ENCODE measurements around the gene GRWD1. TPM values are rescaled to one million over a fixed set of nuclear protein-coding genes. Genes with fewer than 3 reads are reported as not detected.

Gene GRWD1
- total and polyA plus RNA-seq, 2 of the 4 experiments (the other 2 are of a cell fraction): 22.0 to 22.5 TPM

DNA sequence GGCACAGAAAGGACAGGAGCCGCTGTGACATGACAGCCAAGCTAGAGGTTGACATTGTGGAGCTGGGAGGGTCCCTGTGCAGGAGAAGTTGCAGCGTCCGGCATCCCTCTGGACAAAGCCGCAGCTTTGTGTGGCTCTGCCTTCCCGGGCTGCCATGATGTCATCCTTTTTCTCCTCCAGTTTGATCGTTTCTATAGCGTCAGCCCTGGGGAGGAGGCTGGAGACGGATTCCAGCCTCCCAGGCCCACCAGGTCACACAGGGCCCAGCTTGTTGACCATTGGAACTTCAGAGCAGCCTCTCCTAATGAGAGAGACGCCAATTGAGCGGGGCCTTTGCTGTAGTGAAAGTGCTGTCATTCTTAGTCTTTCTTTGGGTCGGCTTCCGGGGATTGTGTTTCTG lies 5.8 kb downstream of the GRWD1 start:
- H3K14ac ChIP-seq (replicated peaks; ENCODE audit: low read depth, low read length): no peak overlapping the region
- no peak overlapping the region for H3K56ac ChIP-seq (ENCODE audit: extremely low read depth, insufficient read depth, low read length)
- H3K23ac ChIP-seq (ENCODE audit: low read depth, low read length): no peak overlapping the region
- peaks cover under 1% of the 10 kb centered on the region; the same call in 1 of the 2 replicates for H3K4me1 ChIP-seq (ENCODE audit: control insufficient read depth, insufficient read depth, low read length)
- no peak overlapping the region for H2AK9ac ChIP-seq (replicated peaks; ENCODE audit: low read depth, low read length, poor library complexity)
- H3K9ac ChIP-seq (ENCODE audit: low read depth, low read length): no peak overlapping the region
- in situ Hi-C loops (cut with MboI; ENCODE audit: low sequenced_read_pairs): no loop called here
- H4K5ac ChIP-seq (ENCODE audit: low read depth, low read length): no peak overlapping the region
- no peak overlapping the region for H2BK15ac ChIP-seq (ENCODE audit: low read depth, low read length)
- no peak overlapping the region for H2BK5ac ChIP-seq (ENCODE audit: low read depth, low read length, poor library complexity, severe bottlenecking)
- no peak overlapping the region for H3K18ac ChIP-seq (ENCODE audit: low read depth, low read length)
- TF ChIP-seq, protein P1, sequence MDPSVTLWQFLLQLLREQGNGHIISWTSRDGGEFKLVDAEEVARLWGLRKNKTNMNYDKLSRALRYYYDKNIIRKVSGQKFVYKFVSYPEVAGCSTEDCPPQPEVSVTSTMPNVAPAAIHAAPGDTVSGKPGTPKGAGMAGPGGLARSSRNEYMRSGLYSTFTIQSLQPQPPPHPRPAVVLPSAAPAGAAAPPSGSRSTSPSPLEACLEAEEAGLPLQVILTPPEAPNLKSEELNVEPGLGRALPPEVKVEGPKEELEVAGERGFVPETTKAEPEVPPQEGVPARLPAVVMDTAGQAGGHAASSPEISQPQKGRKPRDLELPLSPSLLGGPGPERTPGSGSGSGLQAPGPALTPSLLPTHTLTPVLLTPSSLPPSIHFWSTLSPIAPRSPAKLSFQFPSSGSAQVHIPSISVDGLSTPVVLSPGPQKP (IDR thresholded peaks at IDR 0.05; ENCODE audit: borderline replicate concordance, low read depth, low read length): no peak
- ChIA-PET POLR2A (ENCODE audit: unreplicated experiment) (no interaction called here), CTCF (no interaction called here)
- H2AK5ac ChIP-seq (ENCODE audit: low read depth, low read length): no peak overlapping the region
- H3K4me2 ChIP-seq (ENCODE audit: low read depth, low read length): no peak overlapping the region
- no peak for DNase-seq
- no peak for ATAC-seq (ENCODE audit: low read depth)
- H2BK20ac ChIP-seq (ENCODE audit: low read depth, low read length): no peak overlapping the region
- H3K79me1 ChIP-seq (ENCODE audit: low read depth in 1 of 2, low read length in 2 of 2): peaks cover 8 to 31% of the 10 kb centered on the region in 2 experiments; a peak in 3 of 4 replicates
- H3K27ac ChIP-seq (ENCODE audit: insufficient read depth, low read length): no peak overlapping the region
- no peak overlapping the region for H4K8ac ChIP-seq (ENCODE audit: low read depth in 2 of 2, low read length in 2 of 2)
- BruUV-seq (replicated peaks): no TSS peak
- no peak overlapping the region for H2BK120ac ChIP-seq (ENCODE audit: low read depth, low read length)
- no peaks in the 10 kb centered on the region for H3K9me1 ChIP-seq (ENCODE audit: insufficient read depth, low read length)
- intact Hi-C loops (cut with micrococcal nuclease): no loop called here
- H3K36me3 ChIP-seq (ENCODE audit: control insufficient read depth, insufficient read depth, low read length): peaks cover 55% of the 10 kb centered on the region
- no peak overlapping the region for H4K91ac ChIP-seq (ENCODE audit: insufficient read depth, low read depth, low read length)
- no peaks in the 10 kb centered on the region for H3K9me3 ChIP-seq (ENCODE audit: control insufficient read depth, insufficient read depth, low read length)
- dilution Hi-C loops (cut with HindIII; ENCODE audit: low sequenced_read_pairs, unreplicated experiment): no loop called here
- H3K4me3 ChIP-seq (ENCODE audit: insufficient read depth, low read depth, low read length): no peak overlapping the region
- no peaks in the 10 kb centered on the region for H3K27me3 ChIP-seq (ENCODE audit: control insufficient read depth, insufficient read depth, low read length)
- no peak overlapping the region for H3K4ac ChIP-seq (ENCODE audit: low read depth, low read length)
- H4K20me1 ChIP-seq (ENCODE audit: insufficient read depth, low read length): peaks cover 8% of the 10 kb centered on the region
- WGBS, 2 experiments (ENCODE audit: extremely low coverage in 2 of 2, insufficient read length in 1 of 2): 94% methylated on average over 7 of the region's 12 CpGs; no CpG with 5 or more reads in 1 of the 2 experiments
- H2AFZ ChIP-seq (replicated peaks; ENCODE audit: low read length, poor library complexity): no peak overlapping the region
